GM13977 (cell line): ENCODE measurements around the gene SHISA8.

Experiments
- DNase-seq: peaks from one replicate; pipeline ENCODE4 v3.0.0; 2012; ENCODE audit warnings: low spot score
- CTCF ChIP-seq: IDR thresholded peaks from 2 replicates; pipeline ENCODE4 v1.5.1; 2012; ENCODE audit warnings: mild to moderate bottlenecking, control low read depth; ENCODE audit not compliant: insufficient read depth; ENCODE audit errors: extremely low read depth, missing control alignments
- in situ Hi-C: fragments of 300-500 bp; cut with MboI; formaldehyde crosslinking; loops from one replicate; pipeline ENCODE4 v1.12.0; 2022; ENCODE audit warnings: low sequenced_read_pairs, low pct_unique_long_range_greater_than_20kb, mixed read lengths, inconsistent platforms; ENCODE audit not compliant: unreplicated experiment

SHISA8 gene

GRCh38 chr22:41888627-41889200 lies 26.2 kb downstream of the SHISA8 start:
- no peak for TF ChIP-seq CTCF
- DNase-seq = no peak
- in situ Hi-C loops = no loop called here

- TF ChIP-seq CTCF = no peak
- DNase-seq = no peak
- in situ Hi-C loops = no loop called here
These were observed 29.4 kb downstream of the SHISA8 start for GRCh38 chr22:41885516-41885915.

GRCh38 chr22:41885116-41885515 lies 29.8 kb downstream of the SHISA8 start:
- no peak for DNase-seq

GRCh38 chr22:41883400-41883799 lies 31.5 kb downstream of the SHISA8 start:
- in situ Hi-C loops = no loop called here
- no peak for TF ChIP-seq CTCF

More at GRCh38 chr22:41885116-41885515, 29.8 kb downstream of the SHISA8 start:
- no peak for TF ChIP-seq CTCF
- in situ Hi-C loops = no loop called here

GRCh38 chr22:41880653-41881052 lies 34.2 kb downstream of the SHISA8 start:
- TF ChIP-seq CTCF = no peak
- DNase-seq = no peak
- in situ Hi-C loops = no loop called here

More at GRCh38 chr22:41883400-41883799, 31.5 kb downstream of the SHISA8 start:
- no peak for DNase-seq

GRCh38 chr22:41876675-41877074 lies 38.2 kb downstream of the SHISA8 start:
- TF ChIP-seq CTCF = no peak
- no peak for DNase-seq
- in situ Hi-C loops = no loop called here
